IMR-90 (cell line): ENCODE results near the gene TBX15. TPM values are rescaled to one million over a fixed set of nuclear protein-coding genes. Genes with fewer than 3 reads are reported as not detected.

Experiments used
- ATAC-seq: fragments of 200-7000 bp; cut with Tn5 transposase; 2 replicates; pipeline ENCODE4 v1.9.1; 2020; ENCODE audit warnings: low read depth, mild to moderate bottlenecking, moderate library complexity
- BruUV-seq: library from RNA; stranded (reverse); fragments of 400-500 nt; replicated peaks from 2 replicates; lab custom pipeline; 2021; lab: Mats Ljungman, UMichigan
- CTCF ChIA-PET: fragments of 300-600 bp; formaldehyde crosslinking; extraction: SDS; loops from one replicate; lab custom pipeline; 2021; ENCODE audit warnings: antibody characterized with exemption; lab: Yijun Ruan, JAX
- POLR2A ChIA-PET: fragments of 300-600 bp; sonication (Branson Sonifier 250); formaldehyde crosslinking; loops from one replicate; lab custom pipeline; 2022; ENCODE audit warnings: antibody characterized with exemption; ENCODE audit not compliant: unreplicated experiment; lab: Charles Lee
- DNase-seq: peaks from one replicate; pipeline ENCODE4 v3.0.0; 2013
- H2AFZ ChIP-seq: replicated peaks from 2 replicates; pipeline ENCODE3; 2013; ENCODE audit warnings: low read length, mild to moderate bottlenecking; ENCODE audit not compliant: poor library complexity
- H2AK5ac ChIP-seq: 2 replicates; pipeline ENCODE4 v1.6.1; 2013; ENCODE audit warnings: low read depth, low read length, inconsistent platforms
- H2AK9ac ChIP-seq: replicated peaks from 2 replicates; pipeline ENCODE3; 2013; ENCODE audit warnings: mild to moderate bottlenecking, low read depth, low read length, moderate library complexity; ENCODE audit not compliant: poor library complexity
- H2BK120ac ChIP-seq: 2 replicates; pipeline ENCODE4 v1.6.1; 2013; ENCODE audit warnings: low read depth, low read length, inconsistent platforms
- H2BK15ac ChIP-seq: 3 replicates; pipeline ENCODE4 v1.6.1; 2013; ENCODE audit warnings: low read depth, low read length, inconsistent platforms
- H2BK20ac ChIP-seq: 2 replicates; pipeline ENCODE4 v1.6.1; 2013; ENCODE audit warnings: low read depth, mild to moderate bottlenecking, inconsistent platforms, low read length, moderate library complexity
- H2BK5ac ChIP-seq: 2 replicates; pipeline ENCODE4 v1.6.1; 2013; ENCODE audit warnings: mild to moderate bottlenecking, low read depth, low read length, inconsistent platforms; ENCODE audit not compliant: poor library complexity, severe bottlenecking
- H3K14ac ChIP-seq: replicated peaks from 2 replicates; pipeline ENCODE4 v1.6.1; 2013; ENCODE audit warnings: low read depth, low read length, inconsistent platforms
- H3K18ac ChIP-seq: 2 replicates; pipeline ENCODE4 v1.6.1; 2013; ENCODE audit warnings: low read depth, low read length, control low read depth
- H3K23ac ChIP-seq: 2 replicates; pipeline ENCODE4 v1.6.1; 2013; ENCODE audit warnings: low read depth, low read length, inconsistent platforms
- H3K27ac ChIP-seq: 2 replicates; pipeline ENCODE4 v1.5.1; 2013; ENCODE audit warnings: mild to moderate bottlenecking, control low read depth, low read length; ENCODE audit not compliant: insufficient read depth
- H3K27me3 ChIP-seq: 2 replicates; pipeline ENCODE4 v1.6.1; 2013; ENCODE audit warnings: low read length; ENCODE audit not compliant: control insufficient read depth, insufficient read depth
- H3K36me3 ChIP-seq: 2 replicates; pipeline ENCODE4 v1.6.1; 2013; ENCODE audit warnings: low read length, mixed read lengths; ENCODE audit not compliant: control insufficient read depth, insufficient read depth
- H3K4ac ChIP-seq: 2 replicates; pipeline ENCODE4 v1.6.1; 2013; ENCODE audit warnings: low read depth, low read length, inconsistent platforms
- H3K4me1 ChIP-seq: 2 replicates; pipeline ENCODE4 v1.6.1; 2013; ENCODE audit warnings: low read length, mixed read lengths; ENCODE audit not compliant: control insufficient read depth, insufficient read depth
- H3K4me2 ChIP-seq: 2 replicates; pipeline ENCODE4 v1.6.1; 2013; ENCODE audit warnings: low read depth, mild to moderate bottlenecking, control low read depth, low read length, moderate library complexity
- H3K4me3 ChIP-seq: 2 replicates; pipeline ENCODE4 v1.5.1; 2013; ENCODE audit warnings: low read depth, mild to moderate bottlenecking, control low read depth, low read length, moderate library complexity; ENCODE audit not compliant: insufficient read depth
- H3K56ac ChIP-seq: 2 replicates; pipeline ENCODE4 v1.6.1; 2013; ENCODE audit warnings: low read length, inconsistent platforms; ENCODE audit not compliant: insufficient read depth; ENCODE audit errors: extremely low read depth
- H3K79me1 ChIP-seq, 2 experiments: 2 replicates each; pipeline ENCODE4 v1.6.1; 2013; ENCODE audit warnings: low read length in 2 of 2, inconsistent platforms in 1 of 2, low read depth in 1 of 2
- H3K9ac ChIP-seq: 2 replicates; pipeline ENCODE4 v1.6.1; 2013; ENCODE audit warnings: low read depth, low read length, control low read depth
- H3K9me1 ChIP-seq: 2 replicates; pipeline ENCODE4 v1.6.1; 2013; ENCODE audit warnings: low read length, inconsistent platforms; ENCODE audit not compliant: insufficient read depth
- H3K9me3 ChIP-seq: 2 replicates; pipeline ENCODE4 v1.6.1; 2013; ENCODE audit warnings: low read length; ENCODE audit not compliant: control insufficient read depth, insufficient read depth
- H4K20me1 ChIP-seq: 2 replicates; pipeline ENCODE4 v1.6.1; 2013; ENCODE audit warnings: low read length, inconsistent platforms; ENCODE audit not compliant: insufficient read depth
- H4K5ac ChIP-seq: 2 replicates; pipeline ENCODE4 v1.6.1; 2013; ENCODE audit warnings: mild to moderate bottlenecking, low read depth, low read length, control low read depth
- H4K8ac ChIP-seq, 2 experiments: 2 replicates each; pipeline ENCODE4 v1.6.1; 2013; ENCODE audit warnings: low read depth in 2 of 2, low read length in 2 of 2, control low read depth in 1 of 2, inconsistent platforms in 1 of 2
- H4K91ac ChIP-seq: 2 replicates; pipeline ENCODE4 v1.6.1; 2013; ENCODE audit warnings: low read depth, low read length, inconsistent platforms; ENCODE audit not compliant: insufficient read depth
- BHLHE40 ChIP-seq: fragments of 150-350 bp; IDR thresholded peaks from 2 replicates; pipeline ENCODE4 v1.6.1; 2016; ENCODE audit warnings: mild to moderate bottlenecking, low read depth, low read length
- CEBPB ChIP-seq: IDR thresholded peaks from 2 replicates; pipeline ENCODE4 v1.6.1; 2012; ENCODE audit warnings: low read depth, low read length, improper control_type of control experiment
- MAFK ChIP-seq: IDR thresholded peaks from 2 replicates; pipeline ENCODE4 v1.6.1; 2012; ENCODE audit warnings: low read depth, low read length, improper control_type of control experiment
- MAZ ChIP-seq: IDR thresholded peaks from 2 replicates; pipeline ENCODE4 v1.6.1; 2012; ENCODE audit warnings: low read depth, mild to moderate bottlenecking, low read length, improper control_type of control experiment, moderate library complexity, borderline replicate concordance
- MXI1 ChIP-seq: IDR thresholded peaks from 2 replicates; pipeline ENCODE4 v1.6.1; 2012; ENCODE audit warnings: low read depth, mild to moderate bottlenecking, low read length, moderate library complexity, borderline replicate concordance
- NFE2L2 ChIP-seq: fragments of 150-350 bp; IDR thresholded peaks from 2 replicates; pipeline ENCODE4 v1.6.1; 2016; ENCODE audit warnings: low read depth, mild to moderate bottlenecking, low read length
- RFX5 ChIP-seq: IDR thresholded peaks from 2 replicates; pipeline ENCODE4 v1.8.0; 2012; ENCODE audit warnings: low read depth, mild to moderate bottlenecking, low read length, moderate library complexity
- SMC3 ChIP-seq: fragments of 150-350 bp; IDR thresholded peaks from 2 replicates; pipeline ENCODE4 v1.6.1; 2016; ENCODE audit warnings: low read depth, mild to moderate bottlenecking, antibody characterized with exemption, low read length, moderate library complexity
- USF2 ChIP-seq: fragments of 150-350 bp; IDR thresholded peaks from 2 replicates; pipeline ENCODE4 v1.6.1; 2017; ENCODE audit warnings: mild to moderate bottlenecking, antibody characterized with exemption, low read length, low read depth
- WGBS, 2 experiments: methylation state at CpG; one replicate each; pipeline versions ENCODE4 v1.1.5 to v1.1.7; 2013; ENCODE audit warnings: missing lambda C conversion rate in 2 of 2; ENCODE audit not compliant: insufficient read length in 1 of 2; ENCODE audit errors: extremely low coverage in 2 of 2; 5-methylcytosine and 5-hydroxymethylcytosine counted together
- dilution Hi-C: fragments of 300-500 bp; cut with HindIII; formaldehyde crosslinking; loops from one replicate; pipeline ENCODE4 v1.14.3; 2018; ENCODE audit warnings: low sequenced_read_pairs; ENCODE audit not compliant: unreplicated experiment
- in situ Hi-C: fragments of 300-500 bp; cut with MboI; formaldehyde crosslinking; loops from 3 replicates; pipeline ENCODE4 v1.14.3; 2019; ENCODE audit warnings: low sequenced_read_pairs, inconsistent platforms, mixed read lengths
- intact Hi-C: fragments of 100-400 bp; cut with micrococcal nuclease; formaldehyde crosslinking; loops from 2 replicates; pipeline ENCODE4 v1.10.0; 2022
- polyA plus RNA-seq, 3 experiments: library from polyadenylated mRNA; depleted of rRNA; stranded (reverse); fragments of >200 nt; gene quantifications; 2 replicates each; pipeline ENCODE4 v1.2.3, GENCODE V29; 2012; ENCODE audit warnings: low replicate concordance in 1 of 3
- total RNA-seq: library from RNA; depleted of rRNA; stranded (reverse); fragments of >200 nt; gene quantifications from 2 replicates; pipeline ENCODE4 v1.2.3, GENCODE V29; 2012

TBX15 gene
- total and polyA plus RNA-seq, 2 of the 4 experiments (the other 2 are of a cell fraction) = not detected

- no TSS peak for BruUV-seq
- Histone ChIP-seq H3K4me1 (no peaks in the 10 kb centered on the region), H3K14ac (no peak overlapping the region), H4K20me1 (no peaks in the 10 kb centered on the region), H3K27me3 (no peaks in the 10 kb centered on the region), H3K4me3 (no peak overlapping the region), H2BK5ac (no peak overlapping the region), H3K36me3 (no peaks in the 10 kb centered on the region), H3K4me2 (no peak overlapping the region), H3K18ac (no peak overlapping the region), H2AFZ (no peak overlapping the region), H3K9ac (no peak overlapping the region), H3K9me1 (no peaks in the 10 kb centered on the region), H4K8ac (no peak overlapping the region), H3K9me3 (no peaks in the 10 kb centered on the region), H2AK5ac (no peak overlapping the region), H4K91ac (no peak overlapping the region), H3K56ac (no peak overlapping the region), H2BK20ac (no peak overlapping the region), H3K79me1 (no peaks in the 10 kb centered on the region), H2BK120ac (no peak overlapping the region), H2AK9ac (no peak overlapping the region), H3K23ac (no peak overlapping the region), H3K4ac (no peak overlapping the region), H4K5ac (no peak overlapping the region), H2BK15ac (no peak overlapping the region), H3K27ac (no peak overlapping the region)
- ChIA-PET CTCF (no interaction called here), POLR2A (no interaction called here)
- no peak for ATAC-seq
- dilution Hi-C loops (no loop called here), intact Hi-C loops (no loop called here), in situ Hi-C loops (no loop called here)
- WGBS, 2 experiments = no CpG with 5 or more reads among the region's 5 CpGs
- DNase-seq = peak; percentile 28
- TF ChIP-seq USF2 (no peak), SMC3 (no peak), MAZ (no peak), CEBPB (no peak), RFX5 (no peak), NFE2L2 (no peak), MAFK (no peak), BHLHE40 (no peak), MXI1 (no peak)
Observed at GRCh38 chr1:119026956-119027355, 38.8 kb upstream of the TBX15 start.
